A673 (cell line): ENCODE results near the gene FAIM2.

Experiments
- CTCF ChIP-seq: fragments of 300-800, 200-600 bp; sonication (generic); conservative IDR thresholded peaks from 2 replicates; pipeline ENCODE4 v1.5.1; 2017; ENCODE audit warnings: low read depth, mild to moderate bottlenecking, antibody characterized with exemption, low read length, moderate library complexity, mixed read lengths
- EZH2 ChIP-seq: fragments of 200-600 bp; sonication (generic); IDR thresholded peaks from 2 replicates; pipeline ENCODE4 v1.6.1; 2017; ENCODE audit warnings: borderline replicate concordance, low read depth, mild to moderate bottlenecking, mixed read lengths, antibody characterized with exemption, low read length; ENCODE audit not compliant: poor library complexity, severe bottlenecking

- TF ChIP-seq CTCF (no peak), EZH2 (no peak)
These were observed 61.0 kb downstream of the FAIM2 start, which contains the start of gene BCDIN3D for GRCh38 chr12:49842519-49843352.
